ENCODE measurements around the gene CITED4. TPM values are rescaled to one million over a fixed set of nuclear protein-coding genes. Genes with fewer than 3 reads are reported as not detected.

The CITED4 gene
- polyA plus RNA-seq, 1 donor from 2014 or later, result 2.6 TPM

DNA sequence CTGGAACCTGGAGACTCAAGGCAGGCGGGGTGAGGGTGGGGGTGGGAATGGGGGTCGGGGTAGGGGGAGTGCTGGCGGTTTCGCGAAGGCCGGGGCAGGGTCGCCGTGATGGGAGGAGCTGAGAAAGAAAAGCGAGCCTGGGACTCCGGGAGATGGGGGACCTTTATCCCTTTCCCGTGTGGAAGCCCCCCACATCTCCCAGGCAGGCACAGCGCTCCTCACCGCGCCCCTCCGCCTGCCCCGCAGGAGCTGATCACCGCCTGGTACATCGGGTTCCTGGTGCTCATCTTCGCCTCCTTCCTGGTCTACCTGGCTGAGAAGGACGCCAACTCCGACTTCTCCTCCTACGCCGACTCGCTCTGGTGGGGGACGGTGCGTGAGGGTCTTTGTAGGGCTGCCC lies 43.1 kb downstream of the CITED4 start:
- TF ChIP-seq, protein P1, sequence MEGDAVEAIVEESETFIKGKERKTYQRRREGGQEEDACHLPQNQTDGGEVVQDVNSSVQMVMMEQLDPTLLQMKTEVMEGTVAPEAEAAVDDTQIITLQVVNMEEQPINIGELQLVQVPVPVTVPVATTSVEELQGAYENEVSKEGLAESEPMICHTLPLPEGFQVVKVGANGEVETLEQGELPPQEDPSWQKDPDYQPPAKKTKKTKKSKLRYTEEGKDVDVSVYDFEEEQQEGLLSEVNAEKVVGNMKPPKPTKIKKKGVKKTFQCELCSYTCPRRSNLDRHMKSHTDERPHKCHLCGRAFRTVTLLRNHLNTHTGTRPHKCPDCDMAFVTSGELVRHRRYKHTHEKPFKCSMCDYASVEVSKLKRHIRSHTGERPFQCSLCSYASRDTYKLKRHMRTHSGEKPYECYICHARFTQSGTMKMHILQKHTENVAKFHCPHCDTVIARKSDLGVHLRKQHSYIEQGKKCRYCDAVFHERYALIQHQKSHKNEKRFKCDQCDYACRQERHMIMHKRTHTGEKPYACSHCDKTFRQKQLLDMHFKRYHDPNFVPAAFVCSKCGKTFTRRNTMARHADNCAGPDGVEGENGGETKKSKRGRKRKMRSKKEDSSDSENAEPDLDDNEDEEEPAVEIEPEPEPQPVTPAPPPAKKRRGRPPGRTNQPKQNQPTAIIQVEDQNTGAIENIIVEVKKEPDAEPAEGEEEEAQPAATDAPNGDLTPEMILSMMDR (IDR thresholded peaks at IDR 0.05; ENCODE audit: poor library complexity, severe bottlenecking), result no peak
- TF ChIP-seq EP300 (conservative IDR thresholded peaks at IDR 0.05; ENCODE audit: poor library complexity, severe bottlenecking), result no peak
- TF ChIP-seq, protein P2, sequence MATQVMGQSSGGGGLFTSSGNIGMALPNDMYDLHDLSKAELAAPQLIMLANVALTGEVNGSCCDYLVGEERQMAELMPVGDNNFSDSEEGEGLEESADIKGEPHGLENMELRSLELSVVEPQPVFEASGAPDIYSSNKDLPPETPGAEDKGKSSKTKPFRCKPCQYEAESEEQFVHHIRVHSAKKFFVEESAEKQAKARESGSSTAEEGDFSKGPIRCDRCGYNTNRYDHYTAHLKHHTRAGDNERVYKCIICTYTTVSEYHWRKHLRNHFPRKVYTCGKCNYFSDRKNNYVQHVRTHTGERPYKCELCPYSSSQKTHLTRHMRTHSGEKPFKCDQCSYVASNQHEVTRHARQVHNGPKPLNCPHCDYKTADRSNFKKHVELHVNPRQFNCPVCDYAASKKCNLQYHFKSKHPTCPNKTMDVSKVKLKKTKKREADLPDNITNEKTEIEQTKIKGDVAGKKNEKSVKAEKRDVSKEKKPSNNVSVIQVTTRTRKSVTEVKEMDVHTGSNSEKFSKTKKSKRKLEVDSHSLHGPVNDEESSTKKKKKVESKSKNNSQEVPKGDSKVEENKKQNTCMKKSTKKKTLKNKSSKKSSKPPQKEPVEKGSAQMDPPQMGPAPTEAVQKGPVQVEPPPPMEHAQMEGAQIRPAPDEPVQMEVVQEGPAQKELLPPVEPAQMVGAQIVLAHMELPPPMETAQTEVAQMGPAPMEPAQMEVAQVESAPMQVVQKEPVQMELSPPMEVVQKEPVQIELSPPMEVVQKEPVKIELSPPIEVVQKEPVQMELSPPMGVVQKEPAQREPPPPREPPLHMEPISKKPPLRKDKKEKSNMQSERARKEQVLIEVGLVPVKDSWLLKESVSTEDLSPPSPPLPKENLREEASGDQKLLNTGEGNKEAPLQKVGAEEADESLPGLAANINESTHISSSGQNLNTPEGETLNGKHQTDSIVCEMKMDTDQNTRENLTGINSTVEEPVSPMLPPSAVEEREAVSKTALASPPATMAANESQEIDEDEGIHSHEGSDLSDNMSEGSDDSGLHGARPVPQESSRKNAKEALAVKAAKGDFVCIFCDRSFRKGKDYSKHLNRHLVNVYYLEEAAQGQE (IDR thresholded peaks at IDR 0.05; ENCODE audit: borderline replicate concordance), result no peak
- no peak for TF ChIP-seq RAD21 (conservative IDR thresholded peaks at IDR 0.05)
- TF ChIP-seq SMC3 (conservative IDR thresholded peaks at IDR 0.05; ENCODE audit: poor library complexity), result no peak
- TF ChIP-seq MXI1 (conservative IDR thresholded peaks at IDR 0.05; ENCODE audit: poor library complexity, severe bottlenecking), result no peak
- TF ChIP-seq EZH2 (IDR thresholded peaks at IDR 0.05; ENCODE audit: borderline replicate concordance, insufficient read depth, low read length, poor library complexity, severe bottlenecking), result no peak
- TF ChIP-seq POLR2AphosphoS5 (IDR thresholded peaks at IDR 0.05), result no peak
- TF ChIP-seq TAF1 (IDR thresholded peaks at IDR 0.05; ENCODE audit: low read depth), result no peak
- H3K9ac ChIP-seq (ENCODE audit: low read length), result no peak overlapping the region
- no peak overlapping the region for H2AFZ ChIP-seq (ENCODE audit: low read depth, low read length)
- no peak overlapping the region for H3K4me2 ChIP-seq (ENCODE audit: low read length)
- H3F3A ChIP-seq (ENCODE audit: insufficient read depth, low read length, poor library complexity, severe bottlenecking), result no peaks in the 10 kb centered on the region
- H3K27me3 ChIP-seq (ENCODE audit: insufficient read depth, low read depth, low read length), result peaks cover 12% of the 10 kb centered on the region
- H3K79me2 ChIP-seq (replicated peaks; ENCODE audit: insufficient read depth, low read length), result no peaks in the 10 kb centered on the region
- no peaks in the 10 kb centered on the region for H3K9me2 ChIP-seq (ENCODE audit: insufficient read depth, low read length)
- H4K20me1 ChIP-seq (ENCODE audit: insufficient read depth), result no peaks in the 10 kb centered on the region
- H3K9me3 ChIP-seq (ENCODE audit: low read length), result no peaks in the 10 kb centered on the region
- no peaks in the 10 kb centered on the region for H3K36me3 ChIP-seq (ENCODE audit: insufficient read depth, low read length)
- H3K4me3 ChIP-seq (ENCODE audit: low read length), result no peak overlapping the region
- H3K27ac ChIP-seq (ENCODE audit: low read length), result no peak overlapping the region

GRCh38 chr1:40818264-40818961 lies 43.8 kb downstream of the CITED4 start:
- peaks cover 12% of the 10 kb centered on the region for H3K27me3 ChIP-seq (ENCODE audit: insufficient read depth, low read depth, low read length)
- no peaks in the 10 kb centered on the region for H3K79me2 ChIP-seq (replicated peaks; ENCODE audit: insufficient read depth, low read length)
- no peak overlapping the region for H3K27ac ChIP-seq (ENCODE audit: low read length)
- TF ChIP-seq EP300 (conservative IDR thresholded peaks at IDR 0.05; ENCODE audit: poor library complexity, severe bottlenecking) (no peak), SMC3 (conservative IDR thresholded peaks at IDR 0.05; ENCODE audit: poor library complexity) (no peak), POLR2AphosphoS5 (IDR thresholded peaks at IDR 0.05) (no peak), TAF1 (IDR thresholded peaks at IDR 0.05; ENCODE audit: low read depth) (no peak)
- TF ChIP-seq, protein P1 (IDR thresholded peaks at IDR 0.05; ENCODE audit: poor library complexity, severe bottlenecking), result no peak
- TF ChIP-seq, protein P2 (IDR thresholded peaks at IDR 0.05; ENCODE audit: borderline replicate concordance), result no peak
- H3K4me3 ChIP-seq (ENCODE audit: low read length), result peak overlapping the region; percentile 50
- H3F3A ChIP-seq (ENCODE audit: insufficient read depth, low read length, poor library complexity, severe bottlenecking), result no peaks in the 10 kb centered on the region
- no peak overlapping the region for H3K9ac ChIP-seq (ENCODE audit: low read length)
- no peaks in the 10 kb centered on the region for H3K9me3 ChIP-seq (ENCODE audit: low read length)
- no peaks in the 10 kb centered on the region for H3K9me2 ChIP-seq (ENCODE audit: insufficient read depth, low read length)
- no peaks in the 10 kb centered on the region for H4K20me1 ChIP-seq (ENCODE audit: insufficient read depth)
- no peak overlapping the region for H2AFZ ChIP-seq (ENCODE audit: low read depth, low read length)
- H3K4me2 ChIP-seq (ENCODE audit: low read length), result no peak overlapping the region
- H3K36me3 ChIP-seq (ENCODE audit: insufficient read depth, low read length), result no peaks in the 10 kb centered on the region
